Central memory CD8-positive, alpha-beta T cell (primary cell): ENCODE data around the gene DNAJA1.

Experiments used
- ATAC-seq: fragments of 150-1000 bp; cut with Tn5 transposase; replicated peaks from 2 replicates; pipeline ENCODE4 v1.10.0; 2022; ENCODE audit warnings: mild to moderate bottlenecking, moderate FRiP score, moderate number of reproducible peaks; ENCODE audit not compliant: poor library complexity, severe bottlenecking; ENCODE audit errors: extremely low read depth
- DNase-seq, 2 donors: peaks; one replicate each; pipeline ENCODE4 v3.0.0; 2021; ENCODE audit warnings: low spot score in 2 of 2
- H3K27ac Mint-ChIP-seq: one replicate; pipeline ENCODE4 v1.8.0; 2022; ENCODE audit warnings: low read depth, mild to moderate bottlenecking, moderate library complexity, mixed read lengths
- H3K27me3 Mint-ChIP-seq: one replicate; pipeline ENCODE4 v1.8.0; 2022; ENCODE audit warnings: mixed read lengths
- H3K36me3 Mint-ChIP-seq: one replicate; pipeline ENCODE4 v1.8.0; 2022; ENCODE audit warnings: mild to moderate bottlenecking, moderate library complexity, mixed read lengths; ENCODE audit not compliant: insufficient read depth
- H3K4me1 Mint-ChIP-seq: one replicate; pipeline ENCODE4 v1.8.0; 2022; ENCODE audit warnings: mixed read lengths
- H3K4me3 Mint-ChIP-seq: one replicate; pipeline ENCODE4 v1.8.0; 2022; ENCODE audit warnings: mild to moderate bottlenecking, moderate library complexity, mixed read lengths
- H3K9me3 Mint-ChIP-seq: one replicate; pipeline ENCODE4 v1.8.0; 2022; ENCODE audit warnings: mixed read lengths

Gene DNAJA1

GRCh38 chr9:33040792-33041431 is 15.8 kb downstream of the DNAJA1 start:
- DNase-seq, result no peak
- no peak for ATAC-seq
- Mint-ChIP-seq H3K9me3 (no peaks in the 10 kb centered on the region), H3K27me3 (no peaks in the 10 kb centered on the region), H3K36me3 (peaks cover 70% of the 10 kb centered on the region), H3K4me1 (peaks cover 22% of the 10 kb centered on the region), H3K4me3 (no peak overlapping the region), H3K27ac (no peak overlapping the region)

DNA sequence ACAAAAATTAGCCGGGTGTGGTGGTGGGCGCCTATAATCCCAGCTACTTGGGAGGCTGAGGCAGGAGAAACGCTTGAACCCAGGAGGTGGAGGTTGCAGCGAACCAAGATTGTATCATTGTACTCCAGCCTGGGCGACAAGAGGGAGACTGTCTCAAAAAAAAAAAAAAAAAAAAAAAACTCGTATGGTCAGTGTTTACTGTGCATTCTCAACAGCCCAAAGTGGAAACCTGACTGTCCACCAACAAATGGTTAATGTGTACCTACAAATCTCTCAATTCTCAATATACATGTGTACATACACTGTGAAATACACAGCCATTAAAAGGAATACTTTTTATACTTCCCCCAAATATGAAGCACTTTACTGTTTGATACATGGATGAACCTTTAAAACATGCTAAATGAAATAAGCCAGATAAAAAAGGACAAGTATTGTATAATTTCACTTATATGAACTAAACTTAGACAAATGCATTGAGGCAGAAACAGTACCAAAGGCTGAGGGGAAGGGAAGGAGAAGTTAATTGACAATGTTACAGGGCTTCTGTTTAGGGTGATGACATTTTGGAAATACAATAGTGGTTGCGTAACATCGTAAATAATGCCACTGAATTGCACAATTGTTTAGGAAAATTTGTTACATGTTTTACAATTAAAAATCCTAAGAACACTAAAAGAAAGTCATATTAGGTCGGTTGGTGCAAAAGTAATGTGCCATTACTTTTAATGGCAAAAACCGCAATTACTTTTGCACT is 16.5 kb downstream of the DNAJA1 start:
- peaks cover 15% of the 10 kb centered on the region for H3K4me1 Mint-ChIP-seq
- no peaks in the 10 kb centered on the region for H3K27me3 Mint-ChIP-seq
- H3K27ac Mint-ChIP-seq, result no peak overlapping the region
- ATAC-seq (no peak), DNase-seq (no peak)
- H3K9me3 Mint-ChIP-seq, result no peaks in the 10 kb centered on the region
- peaks cover 68% of the 10 kb centered on the region for H3K36me3 Mint-ChIP-seq
- no peak overlapping the region for H3K4me3 Mint-ChIP-seq

DNA sequence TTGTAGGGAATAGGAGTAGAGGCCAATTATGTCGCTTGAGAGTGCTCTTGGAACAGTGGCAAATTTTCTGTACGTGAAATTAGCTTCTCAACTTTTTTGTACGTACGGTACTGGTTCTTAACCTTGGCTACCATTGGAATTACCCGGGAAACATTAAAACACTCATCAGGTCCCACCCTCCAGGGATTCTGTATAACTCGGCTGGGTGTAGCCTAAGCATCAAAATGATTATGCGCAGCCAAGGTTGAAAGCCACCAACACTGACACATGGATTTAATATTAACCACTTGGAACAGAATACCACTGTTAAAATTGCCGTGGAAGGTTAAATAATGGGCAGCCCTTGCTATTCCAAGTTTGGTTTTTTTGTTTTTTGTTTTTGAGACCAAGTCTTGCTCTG is 17.4 kb downstream of the DNAJA1 start:
- peaks cover 68% of the 10 kb centered on the region for H3K36me3 Mint-ChIP-seq
- no peak overlapping the region for H3K27ac Mint-ChIP-seq
- ATAC-seq (no peak), DNase-seq (no peak)
- H3K27me3 Mint-ChIP-seq, result no peaks in the 10 kb centered on the region
- H3K9me3 Mint-ChIP-seq, result no peaks in the 10 kb centered on the region
- peaks cover 12% of the 10 kb centered on the region for H3K4me1 Mint-ChIP-seq
- no peak overlapping the region for H3K4me3 Mint-ChIP-seq

DNA sequence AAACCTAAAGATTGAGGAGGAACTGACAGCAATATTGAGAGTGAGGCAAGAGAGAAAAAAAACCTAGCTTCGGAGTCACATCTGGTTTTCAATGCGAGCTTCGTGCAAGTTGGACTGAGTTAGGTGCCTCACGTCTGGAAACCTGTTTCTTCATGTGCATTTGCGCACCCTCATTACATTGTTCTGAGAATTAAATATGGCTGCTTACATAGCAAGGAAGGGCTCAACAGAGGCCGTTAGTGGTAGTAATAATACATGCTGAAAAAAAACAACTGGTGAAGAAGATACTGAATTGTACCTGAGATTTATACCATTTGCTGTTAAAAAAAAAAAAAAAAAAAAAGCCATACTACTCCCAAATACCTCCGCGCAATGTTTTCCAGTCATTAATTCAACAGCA is 18.6 kb downstream of the DNAJA1 start:
- DNase-seq, result no peak
- H3K4me1 Mint-ChIP-seq, result peaks cover 12% of the 10 kb centered on the region
- no peak for ATAC-seq
- peak overlapping the region; percentile 8 for H3K27ac Mint-ChIP-seq
- no peaks in the 10 kb centered on the region for H3K9me3 Mint-ChIP-seq
- peak overlapping the region; percentile 63 for H3K4me3 Mint-ChIP-seq
- no peaks in the 10 kb centered on the region for H3K27me3 Mint-ChIP-seq
- H3K36me3 Mint-ChIP-seq, result peaks cover 64% of the 10 kb centered on the region

DNA sequence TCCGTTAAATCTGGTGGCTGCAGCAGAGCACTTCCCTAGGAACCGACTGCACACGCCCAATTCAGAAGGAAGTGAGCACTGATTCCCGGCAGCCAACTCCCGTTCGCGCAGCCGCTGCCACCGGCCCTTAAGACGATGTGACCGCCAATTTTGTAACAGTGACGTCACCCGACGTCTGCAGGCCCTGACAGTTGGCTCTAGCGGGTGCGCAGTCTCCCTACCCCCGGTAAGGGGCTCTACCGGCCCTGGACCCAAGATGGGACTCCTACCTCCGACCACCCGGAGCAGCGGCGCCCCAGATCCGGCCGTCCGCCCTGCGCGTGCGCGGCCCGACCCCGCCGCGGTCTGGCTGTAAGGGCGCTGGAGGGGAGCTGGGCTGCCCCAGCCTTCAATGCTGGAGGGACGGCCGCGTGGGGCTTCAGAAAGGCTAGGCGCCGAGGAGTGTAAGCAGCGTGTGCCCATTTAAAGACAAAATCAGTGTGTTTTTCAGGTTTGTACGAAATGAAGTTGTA is 19.1 kb downstream of the DNAJA1 start:
- Mint-ChIP-seq H3K4me1 (peaks cover 12% of the 10 kb centered on the region), H3K27me3 (no peaks in the 10 kb centered on the region), H3K27ac (peak overlapping the region; percentile 8), H3K4me3 (peak overlapping the region; percentile 63), H3K36me3 (peaks cover 62% of the 10 kb centered on the region), H3K9me3 (no peaks in the 10 kb centered on the region)
- DNase-seq (peak; percentile 44), ATAC-seq (peak; percentile 63)

GRCh38 chr9:33044677-33045282 is 19.7 kb downstream of the DNAJA1 start:
- Mint-ChIP-seq H3K4me3 (peak overlapping the region; percentile 63), H3K27me3 (no peaks in the 10 kb centered on the region), H3K36me3 (peaks cover 63% of the 10 kb centered on the region), H3K9me3 (no peaks in the 10 kb centered on the region), H3K27ac (peak overlapping the region; percentile 79), H3K4me1 (peaks cover 12% of the 10 kb centered on the region)
- ATAC-seq (no peak), DNase-seq (no peak)

DNA sequence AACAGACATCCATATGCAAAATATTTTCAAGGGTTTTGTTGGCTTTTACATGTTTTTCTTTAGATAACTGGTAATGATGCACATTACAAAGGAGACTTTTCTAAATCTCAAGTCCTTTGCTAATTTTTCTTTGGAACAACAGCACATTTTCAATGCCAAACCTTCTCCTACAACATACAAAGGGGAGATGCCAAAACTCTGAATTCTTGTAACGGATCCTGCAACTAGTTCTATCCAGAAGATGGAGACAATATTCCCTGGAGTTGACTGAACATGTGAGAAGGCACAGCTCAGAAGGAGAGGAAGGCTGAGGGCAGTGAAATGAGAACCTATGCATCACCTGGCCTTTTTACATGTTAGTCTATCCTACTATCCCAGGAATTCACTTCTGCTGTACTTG is 21.0 kb downstream of the DNAJA1 start:
- Mint-ChIP-seq H3K4me3 (no peak overlapping the region), H3K4me1 (peaks cover 12% of the 10 kb centered on the region)

GRCh38 chr9:33048054-33048465 is 23.0 kb downstream of the DNAJA1 start:
- Mint-ChIP-seq H3K27ac (no peak overlapping the region), H3K27me3 (no peaks in the 10 kb centered on the region), H3K4me1 (peaks cover 12% of the 10 kb centered on the region), H3K9me3 (no peaks in the 10 kb centered on the region), H3K36me3 (peaks cover 58% of the 10 kb centered on the region), H3K4me3 (no peak overlapping the region)
- no peak for ATAC-seq
- DNase-seq, result no peak

More for the DNA sequence above, 21.0 kb downstream of the DNAJA1 start:
- H3K9me3 Mint-ChIP-seq, result no peaks in the 10 kb centered on the region
- peaks cover 58% of the 10 kb centered on the region for H3K36me3 Mint-ChIP-seq
- DNase-seq (no peak), ATAC-seq (no peak)
- no peaks in the 10 kb centered on the region for H3K27me3 Mint-ChIP-seq
- H3K27ac Mint-ChIP-seq, result no peak overlapping the region

DNA sequence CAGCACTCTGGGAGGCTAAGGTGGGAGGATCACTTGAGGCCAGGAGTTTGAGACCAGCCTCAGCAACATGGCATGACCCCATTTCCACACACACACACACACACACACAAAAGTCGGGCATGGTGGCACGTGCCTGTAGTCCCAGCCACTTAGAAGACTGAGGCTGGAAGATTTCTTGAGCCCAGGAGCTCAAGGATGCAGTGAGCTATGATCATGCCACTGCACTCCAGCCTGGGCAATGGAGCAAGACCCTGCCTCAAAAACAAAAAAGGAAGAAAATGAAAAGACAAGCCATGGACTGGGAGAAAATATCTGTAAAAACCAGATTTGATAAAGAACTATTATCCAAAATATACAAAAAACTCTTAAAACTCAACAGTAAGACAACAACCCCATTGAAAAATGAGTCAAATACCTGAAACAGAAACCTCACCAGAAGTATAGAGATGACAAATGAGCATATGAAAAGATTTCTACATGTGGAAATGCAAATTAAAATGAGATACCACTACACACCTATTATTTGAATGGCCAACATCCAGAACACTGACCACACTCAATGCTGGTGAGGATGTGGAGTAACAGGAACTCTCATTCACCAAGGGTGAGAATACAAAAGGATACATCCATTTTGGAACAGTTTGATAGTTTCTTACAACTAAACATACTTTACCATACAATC is 24.7 kb downstream of the DNAJA1 start:
- peaks cover 3% of the 10 kb centered on the region for H3K4me1 Mint-ChIP-seq
- H3K36me3 Mint-ChIP-seq, result peaks cover 56% of the 10 kb centered on the region
- H3K27ac Mint-ChIP-seq, result no peak overlapping the region
- H3K9me3 Mint-ChIP-seq, result no peaks in the 10 kb centered on the region
- no peaks in the 10 kb centered on the region for H3K27me3 Mint-ChIP-seq
- DNase-seq (no peak), ATAC-seq (no peak)
- H3K4me3 Mint-ChIP-seq, result no peak overlapping the region

- no peak overlapping the region for H3K4me3 Mint-ChIP-seq
- no peaks in the 10 kb centered on the region for H3K9me3 Mint-ChIP-seq
- DNase-seq (no peak), ATAC-seq (no peak)
- no peak overlapping the region for H3K27ac Mint-ChIP-seq
- H3K36me3 Mint-ChIP-seq, result peaks cover 60% of the 10 kb centered on the region
- no peaks in the 10 kb centered on the region for H3K27me3 Mint-ChIP-seq
- no peaks in the 10 kb centered on the region for H3K4me1 Mint-ChIP-seq
These were observed 26.1 kb downstream of the DNAJA1 start for GRCh38 chr9:33051144-33051543.

DNA sequence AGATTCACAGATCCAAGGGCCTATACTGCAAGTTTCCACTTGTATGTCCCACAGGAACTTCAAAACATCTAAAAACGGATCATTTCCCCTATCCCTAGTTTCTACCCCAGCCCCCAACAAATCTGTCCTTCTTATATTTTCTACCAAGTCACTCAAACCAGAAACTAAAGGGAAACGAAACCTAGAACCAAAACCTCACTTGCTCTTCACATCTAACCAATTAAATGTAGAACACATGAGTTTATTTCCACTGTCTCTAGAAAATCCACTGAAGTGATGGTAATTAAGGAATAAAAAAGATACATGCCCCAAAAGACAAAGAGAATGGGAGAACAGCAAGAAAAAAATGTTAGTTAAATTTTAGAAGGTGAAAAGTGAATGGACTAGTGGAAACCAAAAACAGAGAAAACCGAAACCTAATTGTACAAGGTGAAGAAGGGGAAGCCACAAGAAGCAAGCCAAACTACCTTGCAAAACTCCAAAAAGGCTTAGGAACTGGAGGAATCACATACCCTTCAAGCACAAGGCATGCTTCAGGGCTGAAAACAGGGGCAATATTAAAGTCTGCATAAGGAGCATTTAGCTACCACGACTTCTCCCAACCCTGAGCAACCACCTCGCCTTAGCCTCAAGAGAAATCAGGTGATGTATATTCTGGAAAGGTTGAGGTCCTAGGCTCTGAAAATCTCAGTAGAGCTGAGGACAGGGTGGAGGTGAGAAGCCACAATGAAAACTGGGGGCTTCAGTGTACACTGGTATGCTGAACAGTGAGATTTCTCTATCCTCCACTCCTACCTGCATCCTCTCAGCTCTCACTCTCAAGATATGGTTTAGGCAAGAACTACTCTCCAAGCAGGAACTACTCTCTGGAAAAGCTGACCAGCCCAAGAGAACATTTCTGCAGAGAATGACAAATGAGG is 40.3 kb downstream of the DNAJA1 start:
- ATAC-seq (no peak), DNase-seq (no peak)
- H3K36me3 Mint-ChIP-seq, result peaks cover 77% of the 10 kb centered on the region
- no peaks in the 10 kb centered on the region for H3K27me3 Mint-ChIP-seq
- H3K9me3 Mint-ChIP-seq, result no peaks in the 10 kb centered on the region
- peaks cover 18% of the 10 kb centered on the region for H3K4me1 Mint-ChIP-seq
- no peak overlapping the region for H3K27ac Mint-ChIP-seq
- no peak overlapping the region for H3K4me3 Mint-ChIP-seq

DNA sequence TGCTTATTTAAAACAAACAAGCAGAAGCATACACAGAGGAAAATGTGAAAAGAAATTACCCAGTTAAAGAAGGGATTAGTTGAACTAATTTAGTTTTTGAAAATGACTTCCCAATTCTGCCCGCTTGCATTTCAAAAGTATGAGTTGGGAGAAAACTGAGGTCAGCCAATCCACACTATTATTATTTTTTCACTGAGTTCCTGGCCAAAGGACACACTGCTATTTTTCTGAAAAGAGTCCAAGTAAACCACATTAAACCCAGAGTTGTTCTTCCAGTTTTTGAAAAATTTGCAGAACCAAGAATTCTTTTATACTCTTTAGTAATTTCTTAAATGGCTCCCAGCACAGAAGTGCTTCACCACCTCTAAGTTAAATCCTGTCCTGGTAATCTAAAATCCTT is 43.9 kb downstream of the DNAJA1 start:
- Mint-ChIP-seq H3K4me3 (no peak overlapping the region), H3K27ac (no peak overlapping the region), H3K4me1 (peaks cover 39% of the 10 kb centered on the region), H3K36me3 (peaks cover 77% of the 10 kb centered on the region), H3K27me3 (no peaks in the 10 kb centered on the region), H3K9me3 (no peaks in the 10 kb centered on the region)
- DNase-seq (no peak), ATAC-seq (no peak)
